ENCODE data around the gene KIAA1755.

- TF ChIP-seq CTCF (IDR thresholded peaks at IDR 0.05) (no peak), ZFX (IDR thresholded peaks at IDR 0.05; ENCODE audit: borderline replicate concordance) (no peak)
Measured at GRCh38 chr20:38228436-38228835, 32.1 kb downstream of the KIAA1755 start.
